ENCODE results near the gene ST8SIA4.

The ST8SIA4 gene

DNA sequence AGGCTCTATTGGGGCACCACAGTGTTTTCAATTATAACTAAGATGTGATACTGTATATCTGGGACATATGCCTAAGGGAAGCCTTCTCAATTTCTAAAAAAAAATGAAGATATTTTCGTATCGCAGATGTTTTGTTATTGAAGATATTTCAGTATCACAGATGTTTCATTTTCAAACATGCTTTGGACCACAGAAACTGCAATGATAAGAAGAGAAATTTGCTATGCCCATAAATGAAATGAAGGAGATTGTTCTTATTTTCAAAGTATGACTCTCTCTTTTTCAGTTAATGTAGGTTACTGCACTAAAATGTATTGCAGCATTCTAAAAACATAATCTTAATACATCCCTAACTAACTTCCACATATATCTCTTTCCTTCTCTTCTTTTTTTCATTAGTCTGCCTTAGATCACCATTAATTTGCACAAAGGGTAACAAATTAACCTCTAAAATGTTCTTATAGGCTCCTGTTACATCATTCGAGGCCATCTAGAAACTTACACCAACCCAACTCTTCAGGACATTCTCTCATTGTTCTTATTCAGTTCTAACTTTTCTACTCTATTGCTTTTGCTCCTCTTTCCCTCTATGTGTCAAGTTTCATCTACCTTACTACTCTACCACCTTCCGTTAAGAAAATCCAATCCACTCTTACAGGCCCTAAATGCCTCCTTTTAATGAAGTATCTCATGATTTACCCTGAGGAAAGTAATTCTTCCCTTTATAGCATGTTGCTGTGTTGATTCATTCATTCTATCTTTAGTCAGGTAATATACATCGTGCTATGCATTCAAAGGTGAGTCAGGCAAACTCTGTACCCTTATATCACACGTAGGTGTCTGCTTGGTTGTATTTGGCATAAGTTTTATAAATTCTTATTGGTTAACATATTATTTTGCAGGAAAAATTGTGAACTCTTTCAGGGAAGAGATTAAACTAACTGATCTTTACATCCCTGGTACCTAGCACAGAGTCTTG is 70.5 kb downstream of the ST8SIA4 start:
- no peak overlapping the region for H3K4me2 ChIP-seq
- H4K20me1 ChIP-seq = peaks cover 0 to 39% (median 20%) of the 10 kb centered on the region in 11 experiments; a peak in 12 of 22 replicates
- no peak overlapping the region for H3K9ac ChIP-seq
- no peak for TF ChIP-seq Cebpa-rat (IDR thresholded peaks at IDR 0.05)
- no peaks in the 10 kb centered on the region for H3K9me3 ChIP-seq (replicated peaks in 1 of 11)
- no peaks in the 10 kb centered on the region for H3K27me3 ChIP-seq
- peaks cover 11 to 44% (median 16%) of the 10 kb centered on the region in 10 experiments; a peak in 19 of 20 replicates for H3K4me1 ChIP-seq
- H3K36me3 ChIP-seq = peaks cover 32 to 96% (median 65%) of the 10 kb centered on the region in 11 experiments; a peak in 21 of 22 replicates
- no peak overlapping the region for H3K27ac ChIP-seq
- no peak overlapping the region for H3K4me3 ChIP-seq

DNA sequence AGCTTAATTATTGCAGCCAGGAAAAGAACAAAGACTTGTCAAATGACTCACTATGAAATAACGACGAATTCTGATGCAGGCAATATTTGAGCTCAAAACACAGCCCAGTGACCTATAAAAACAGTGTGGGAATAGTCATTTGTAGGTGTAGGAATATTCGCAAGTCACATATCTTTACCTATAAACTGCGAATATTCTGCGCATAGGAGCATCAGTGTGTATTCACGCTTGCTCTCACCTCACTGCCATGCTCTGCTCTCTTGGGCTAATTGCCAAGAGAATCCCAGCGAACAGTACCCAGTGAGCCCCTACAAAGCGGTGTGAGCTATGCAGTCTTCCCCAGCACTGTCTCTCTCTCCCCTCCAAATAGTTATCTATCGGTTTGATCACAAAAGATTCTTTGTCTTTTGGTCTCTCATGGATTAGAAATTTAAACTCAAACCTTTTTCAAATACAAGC is 74.2 kb downstream of the ST8SIA4 start:
- H3K9me3 ChIP-seq (replicated peaks in 1 of 11) = no peaks in the 10 kb centered on the region
- H3K4me3 ChIP-seq = no peak overlapping the region
- no peaks in the 10 kb centered on the region for H3K27me3 ChIP-seq
- peak overlapping the region in 7 of 11 experiments; percentile 4 to 92 (median 60); a peak in 12 of 22 replicates for H3K4me2 ChIP-seq
- no peak for TF ChIP-seq Cebpa-rat (IDR thresholded peaks at IDR 0.05)
- H3K4me1 ChIP-seq = peaks cover 13 to 74% (median 22%) of the 10 kb centered on the region in 10 experiments; a peak in 19 of 20 replicates
- peak overlapping the region in 4 of 11 experiments; percentile 57 to 79 (median 64); a peak in 7 of 22 replicates for H3K9ac ChIP-seq
- peak overlapping the region in 6 of 11 experiments; percentile 11 to 81 (median 75); a peak in 11 of 22 replicates for H3K27ac ChIP-seq
- peaks cover 8 to 94% (median 56%) of the 10 kb centered on the region in 11 experiments; a peak in 20 of 22 replicates for H3K36me3 ChIP-seq
- peaks cover 0 to 65% (median 21%) of the 10 kb centered on the region in 11 experiments; a peak in 12 of 22 replicates for H4K20me1 ChIP-seq

DNA sequence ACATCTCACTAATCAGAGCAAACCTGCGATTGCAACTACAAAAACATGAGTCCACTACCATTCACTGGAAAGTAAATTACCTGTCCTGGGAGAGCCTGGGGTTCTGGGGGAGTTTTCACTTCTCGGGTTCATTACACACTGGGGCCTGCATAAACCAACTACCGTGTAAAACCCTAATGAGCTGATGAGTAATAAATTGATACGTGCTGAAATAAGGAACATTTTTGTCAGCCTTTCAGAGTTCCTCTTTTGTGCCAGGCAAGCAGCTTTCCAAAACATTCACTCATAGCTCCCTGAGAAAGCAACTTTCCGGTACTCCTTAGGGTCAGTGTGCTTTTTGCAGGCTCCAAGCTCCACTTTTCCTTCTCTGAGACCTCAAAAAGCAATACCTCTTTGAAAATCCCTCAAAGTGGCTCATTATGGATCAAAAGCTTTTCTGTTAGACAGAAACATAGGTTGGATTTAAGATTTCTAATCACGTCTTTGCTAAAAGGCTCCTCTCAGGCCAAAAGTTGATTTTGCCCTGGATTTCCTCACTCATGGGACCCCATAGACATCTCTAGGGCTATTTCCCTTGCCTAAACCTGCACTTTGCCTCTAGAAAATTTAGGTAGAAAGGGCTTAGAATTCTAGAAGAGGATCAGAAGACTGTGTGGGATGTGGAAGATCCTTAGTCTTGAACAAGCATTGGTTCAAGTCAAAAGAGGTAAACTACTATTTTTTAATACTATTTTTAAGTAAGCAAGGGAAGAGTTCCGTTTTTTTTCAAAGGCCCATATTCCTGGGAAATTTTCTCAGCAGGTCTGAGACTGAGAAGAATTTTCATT is 74.8 kb downstream of the ST8SIA4 start:
- no peaks in the 10 kb centered on the region; a peak in 1 of 22 replicates for H3K9me3 ChIP-seq (replicated peaks in 1 of 11)
- H3K27me3 ChIP-seq = no peaks in the 10 kb centered on the region
- peaks cover 9 to 94% (median 58%) of the 10 kb centered on the region in 11 experiments; a peak in 21 of 22 replicates for H3K36me3 ChIP-seq
- H3K27ac ChIP-seq = peak overlapping the region in 10 of 11 experiments; percentile 6 to 81 (median 50); a peak in 15 of 22 replicates
- peak overlapping the region in 7 of 11 experiments; percentile 4 to 92 (median 60); a peak in 14 of 22 replicates for H3K4me2 ChIP-seq
- H3K4me3 ChIP-seq = peak overlapping the region in 2 of 10 experiments; percentile 19 to 22; a peak in 3 of 20 replicates
- peak overlapping the region in 6 of 11 experiments; percentile 13 to 79 (median 60); a peak in 9 of 22 replicates for H3K9ac ChIP-seq
- no peak for TF ChIP-seq Cebpa-rat (IDR thresholded peaks at IDR 0.05)
- peaks cover 13 to 81% (median 22%) of the 10 kb centered on the region in 10 experiments; a peak in 19 of 20 replicates for H3K4me1 ChIP-seq
- H4K20me1 ChIP-seq = peaks cover 0 to 69% (median 21%) of the 10 kb centered on the region in 11 experiments; a peak in 12 of 22 replicates

DNA sequence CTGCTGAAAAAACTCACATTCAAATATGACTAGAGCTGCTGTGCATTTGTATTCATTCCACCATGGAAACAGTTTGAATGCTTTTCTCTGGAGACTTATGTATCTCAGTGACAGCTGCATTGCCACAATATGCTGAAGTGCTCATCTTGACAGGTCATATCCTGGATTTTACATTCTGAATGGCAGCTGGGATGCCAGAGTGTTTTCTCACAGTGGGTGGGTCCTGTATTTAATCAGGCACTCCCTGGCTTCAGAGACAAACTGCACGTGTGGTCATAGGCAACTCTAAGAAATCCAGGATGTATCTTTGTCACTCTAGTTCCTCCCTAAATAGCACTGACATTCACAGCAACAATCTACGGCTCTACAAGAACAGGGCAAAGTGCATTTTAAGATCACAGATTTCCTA is 75.6 kb downstream of the ST8SIA4 start:
- TF ChIP-seq Cebpa-rat (IDR thresholded peaks at IDR 0.05) = no peak
- peak overlapping the region in 10 of 11 experiments; percentile 6 to 81 (median 50); a peak in 14 of 22 replicates for H3K27ac ChIP-seq

DNA sequence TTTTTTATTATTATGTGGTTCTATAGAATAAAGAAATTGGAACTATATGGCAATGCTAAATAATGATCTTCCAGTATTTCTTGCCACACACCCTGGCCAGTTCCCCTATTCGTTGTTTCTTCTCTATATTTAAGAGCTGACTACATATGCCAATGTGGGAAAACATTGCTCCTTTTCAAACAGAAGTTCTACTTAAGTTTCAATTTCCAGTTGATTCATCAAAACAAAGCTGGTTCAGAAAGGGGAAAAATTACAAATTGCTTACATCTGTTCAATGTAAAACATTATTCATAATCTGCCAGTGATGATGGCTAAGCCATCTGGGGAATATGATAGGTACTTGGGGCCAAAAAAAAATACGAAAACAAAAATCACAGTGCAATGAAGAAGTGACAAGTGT is 76.9 kb downstream of the ST8SIA4 start:
- H3K4me2 ChIP-seq = peak overlapping the region in 4 of 11 experiments; percentile 32 to 90 (median 70); a peak in 6 of 22 replicates
- H3K4me1 ChIP-seq = peaks cover 13 to 85% (median 22%) of the 10 kb centered on the region in 10 experiments; a peak in 19 of 20 replicates
- H3K9me3 ChIP-seq (replicated peaks in 1 of 11) = no peaks in the 10 kb centered on the region; a peak in 1 of 22 replicates
- H3K9ac ChIP-seq = peak overlapping the region in 3 of 11 experiments; percentile 45 to 75 (median 72); a peak in 5 of 22 replicates
- H4K20me1 ChIP-seq = peaks cover 0 to 77% (median 21%) of the 10 kb centered on the region in 11 experiments; a peak in 12 of 22 replicates
- no peak for TF ChIP-seq Cebpa-rat (IDR thresholded peaks at IDR 0.05)
- H3K27me3 ChIP-seq = no peaks in the 10 kb centered on the region
- H3K4me3 ChIP-seq = peak overlapping the region in 2 of 10 experiments; percentile 24 to 25; a peak in 1 of 20 replicates
- H3K36me3 ChIP-seq = peaks cover 21 to 94% (median 53%) of the 10 kb centered on the region in 11 experiments
- H3K27ac ChIP-seq = peak overlapping the region in 5 of 11 experiments; percentile 46 to 81 (median 76); a peak in 9 of 22 replicates

More for the DNA sequence above, 75.6 kb downstream of the ST8SIA4 start:
- H3K9ac ChIP-seq = peak overlapping the region in 3 of 11 experiments; percentile 64 to 79 (median 64); a peak in 7 of 22 replicates
- peaks cover 13 to 81% (median 22%) of the 10 kb centered on the region in 10 experiments; a peak in 19 of 20 replicates for H3K4me1 ChIP-seq
- peaks cover 16 to 94% (median 58%) of the 10 kb centered on the region in 11 experiments for H3K36me3 ChIP-seq
- H3K9me3 ChIP-seq (replicated peaks in 1 of 11) = no peaks in the 10 kb centered on the region; a peak in 1 of 22 replicates
- H3K27me3 ChIP-seq = no peaks in the 10 kb centered on the region
- H3K4me2 ChIP-seq = peak overlapping the region in 6 of 11 experiments; percentile 4 to 92 (median 66); a peak in 12 of 22 replicates
- H4K20me1 ChIP-seq = peaks cover 0 to 69% (median 21%) of the 10 kb centered on the region in 11 experiments; a peak in 12 of 22 replicates
- peak overlapping the region in 2 of 10 experiments; percentile 19 to 22; a peak in 3 of 20 replicates for H3K4me3 ChIP-seq

DNA sequence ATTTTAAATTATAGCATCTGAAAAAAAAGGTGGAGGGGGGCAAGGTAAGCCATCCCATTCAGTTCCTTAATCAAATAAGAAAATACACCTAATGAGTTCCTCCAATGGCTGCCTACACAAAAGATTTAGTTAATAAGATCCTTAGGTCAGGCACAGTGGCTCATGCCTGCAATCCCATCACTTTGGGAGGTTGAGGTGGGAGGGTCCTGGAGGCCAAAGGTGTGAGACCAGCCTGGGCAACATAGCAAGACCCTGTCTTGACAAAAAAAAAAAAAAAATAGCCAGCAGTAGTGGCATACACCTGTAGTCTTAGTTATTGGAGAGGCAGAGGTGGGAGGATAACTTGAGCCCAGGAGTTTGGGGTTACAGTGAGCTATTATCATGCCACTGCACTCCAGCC is 78.4 kb downstream of the ST8SIA4 start:
- Histone ChIP-seq H3K36me3 (peaks cover 19 to 93% (median 58%) of the 10 kb centered on the region in 11 experiments), H3K4me3 (no peak overlapping the region), H3K9me3 (replicated peaks in 1 of 11) (no peaks in the 10 kb centered on the region; a peak in 1 of 22 replicates), H3K27me3 (no peaks in the 10 kb centered on the region), H3K9ac (no peak overlapping the region), H3K4me1 (peaks cover 13 to 90% (median 22%) of the 10 kb centered on the region in 10 experiments; a peak in 19 of 20 replicates), H3K4me2 (peak overlapping the region in 2 of 11 experiments; percentile 50 to 56; a peak in 4 of 22 replicates), H3K27ac (peak overlapping the region in 3 of 11 experiments; percentile 5 to 81 (median 51); a peak in 3 of 22 replicates), H4K20me1 (peaks cover 0 to 74% (median 21%) of the 10 kb centered on the region in 11 experiments; a peak in 13 of 22 replicates)
- no peak for TF ChIP-seq Cebpa-rat (IDR thresholded peaks at IDR 0.05)

DNA sequence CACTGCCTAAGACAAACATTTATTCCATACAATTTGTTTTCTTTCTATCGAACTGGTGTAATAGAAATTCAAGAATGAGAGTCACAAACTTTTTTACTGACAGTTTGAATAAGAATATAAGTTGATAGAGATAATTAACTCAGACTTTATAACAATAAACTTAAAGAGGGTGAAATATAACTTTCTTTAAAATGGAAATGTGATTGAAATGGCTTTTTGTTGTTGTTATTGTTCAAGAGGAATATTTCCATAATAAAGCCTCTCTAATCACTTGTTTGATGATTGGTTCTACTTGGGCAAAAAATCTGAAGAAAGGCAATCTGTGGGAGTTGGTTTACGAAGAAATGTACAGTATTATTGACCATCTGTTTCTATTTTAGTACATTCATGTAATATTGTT is 79.3 kb downstream of the ST8SIA4 start:
- peak overlapping the region in 2 of 11 experiments; percentile 16 to 56; a peak in 3 of 22 replicates for H3K4me2 ChIP-seq
- H3K9ac ChIP-seq = no peak overlapping the region
- no peak overlapping the region for H3K4me3 ChIP-seq
- peaks cover 0 to 76% (median 23%) of the 10 kb centered on the region in 11 experiments; a peak in 14 of 22 replicates for H4K20me1 ChIP-seq
- peak overlapping the region in 2 of 11 experiments; percentile 14 to 81; a peak in 1 of 22 replicates for H3K27ac ChIP-seq
- H3K9me3 ChIP-seq (replicated peaks in 1 of 11) = no peaks in the 10 kb centered on the region; a peak in 1 of 22 replicates
- peaks cover 27 to 95% (median 60%) of the 10 kb centered on the region in 11 experiments for H3K36me3 ChIP-seq
- H3K27me3 ChIP-seq = no peaks in the 10 kb centered on the region
- no peak for TF ChIP-seq Cebpa-rat (IDR thresholded peaks at IDR 0.05)
- H3K4me1 ChIP-seq = peaks cover 13 to 90% (median 18%) of the 10 kb centered on the region in 10 experiments; a peak in 19 of 20 replicates
